Measurements from ENCODE around the gene WDR4. TPM values are rescaled to one million over a fixed set of nuclear protein-coding genes. Genes with fewer than 3 reads are reported as not detected.

Gene WDR4
- polyA plus RNA-seq, 1 experiment = 13.7 TPM

DNA sequence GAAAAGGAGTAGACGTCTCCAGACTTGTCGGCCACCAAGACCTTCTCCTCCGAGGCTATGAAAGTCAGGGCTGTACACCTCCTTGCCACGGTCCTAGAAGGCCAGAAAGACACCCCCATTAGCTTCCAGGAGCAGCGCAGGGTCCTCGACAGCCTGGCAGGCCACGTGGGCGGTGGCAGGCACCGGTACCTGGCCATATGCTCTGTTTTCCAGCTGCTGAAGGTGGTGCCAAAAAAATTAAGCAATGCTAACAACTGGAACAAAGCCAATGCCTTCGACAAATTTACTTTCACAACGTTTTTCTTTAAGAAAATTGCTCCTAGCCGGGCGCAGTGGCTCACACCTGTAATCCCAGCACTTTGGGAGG lies 15.9 kb downstream of the WDR4 start:
- Histone ChIP-seq H3K36me3 (ENCODE audit: control insufficient read depth, insufficient read depth, low read length) (peaks cover 30% of the 10 kb centered on the region), H3K4me3 (ENCODE audit: low read depth, low read length) (no peak overlapping the region), H3K27me3 (ENCODE audit: control insufficient read depth, insufficient read depth, low read length) (no peaks in the 10 kb centered on the region)
- CTCF ChIA-PET = interaction anchor here (0.6 kb wide), 1 partner anchor 8 kb away, joined by 3 read pairs; no protein-coding TSS in a partner anchor
- POLR2A ChIA-PET = no interaction called here
- DNase-seq (ENCODE audit: low read depth) = no peak
- TF ChIP-seq CTCF (IDR thresholded peaks at IDR 0.05; ENCODE audit: insufficient read depth, low read depth, low read length) = no peak

DNA sequence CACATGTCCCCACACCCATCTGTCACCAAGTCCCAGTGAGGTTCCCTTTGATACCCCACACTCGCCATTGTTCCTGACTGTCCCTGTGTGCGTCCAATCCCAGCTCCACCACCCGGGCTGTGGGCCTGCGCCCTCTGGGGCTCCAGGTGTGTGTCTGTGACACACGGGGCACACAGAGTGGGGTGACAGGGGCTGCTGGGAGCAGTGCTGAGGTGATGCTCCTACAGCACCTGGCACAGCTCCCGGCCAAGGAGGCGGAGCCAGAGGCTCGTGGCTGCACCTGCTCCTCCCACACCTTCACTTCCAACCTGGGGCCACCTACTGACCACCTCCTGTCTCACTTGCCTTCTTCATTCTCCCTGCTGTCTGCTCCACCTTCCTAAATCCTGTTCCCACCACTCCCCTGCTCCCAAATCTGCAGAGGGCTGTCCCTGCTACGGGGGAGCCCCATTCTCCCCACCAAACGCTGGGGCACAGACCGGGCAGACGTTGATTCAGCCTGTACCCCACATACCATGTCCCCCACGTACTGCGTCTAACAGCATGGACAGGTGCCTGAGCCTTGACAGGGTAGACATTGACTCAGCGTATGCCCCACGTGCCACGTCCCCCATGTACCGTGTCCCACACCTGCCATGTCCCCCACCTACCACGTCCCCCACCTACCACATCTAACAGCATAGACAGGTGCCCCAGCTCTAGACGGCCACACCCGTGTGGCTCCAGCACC lies 16.4 kb downstream of the WDR4 start:
- no peak for TF ChIP-seq CTCF (IDR thresholded peaks at IDR 0.05; ENCODE audit: insufficient read depth, low read depth, low read length)
- ChIA-PET POLR2A (no interaction called here), CTCF (interaction anchor here (0.6 to 0.9 kb wide), 2 partner anchors 8 to 9 kb away, joined by 3 to 4 read pairs; no protein-coding TSS in a partner anchor)
- no peaks in the 10 kb centered on the region for H3K27me3 ChIP-seq (ENCODE audit: control insufficient read depth, insufficient read depth, low read length)
- DNase-seq (ENCODE audit: low read depth) = no peak
- H3K36me3 ChIP-seq (ENCODE audit: control insufficient read depth, insufficient read depth, low read length) = peaks cover 30% of the 10 kb centered on the region
- H3K4me3 ChIP-seq (ENCODE audit: low read depth, low read length) = no peak overlapping the region

GRCh38 chr21:42861848-42862400 lies 17.4 kb downstream of the WDR4 start:
- ChIA-PET CTCF (interaction anchor here (0.9 kb wide), 1 partner anchor 8 kb away, joined by 4 read pairs; no protein-coding TSS in a partner anchor), POLR2A (no interaction called here)
- Histone ChIP-seq H3K27me3 (ENCODE audit: control insufficient read depth, insufficient read depth, low read length) (no peaks in the 10 kb centered on the region), H3K36me3 (ENCODE audit: control insufficient read depth, insufficient read depth, low read length) (peaks cover 28% of the 10 kb centered on the region), H3K4me3 (ENCODE audit: low read depth, low read length) (no peak overlapping the region)
- no peak for TF ChIP-seq CTCF (IDR thresholded peaks at IDR 0.05; ENCODE audit: insufficient read depth, low read depth, low read length)
- DNase-seq (ENCODE audit: low read depth) = no peak

GRCh38 chr21:42861311-42861847 lies 18.0 kb downstream of the WDR4 start:
- ChIA-PET POLR2A (no interaction called here), CTCF (no interaction called here)
- TF ChIP-seq CTCF (IDR thresholded peaks at IDR 0.05; ENCODE audit: insufficient read depth, low read depth, low read length) = no peak
- Histone ChIP-seq H3K4me3 (ENCODE audit: low read depth, low read length) (no peak overlapping the region), H3K27me3 (ENCODE audit: control insufficient read depth, insufficient read depth, low read length) (no peaks in the 10 kb centered on the region), H3K36me3 (ENCODE audit: control insufficient read depth, insufficient read depth, low read length) (peaks cover 28% of the 10 kb centered on the region)
- DNase-seq (ENCODE audit: low read depth) = no peak

GRCh38 chr21:42860345-42860744 lies 19.0 kb downstream of the WDR4 start:
- H3K36me3 ChIP-seq (ENCODE audit: control insufficient read depth, insufficient read depth, low read length) = peaks cover 35% of the 10 kb centered on the region

More at GRCh38 chr21:42860345-42860744, 19.0 kb downstream of the WDR4 start:
- TF ChIP-seq CTCF (IDR thresholded peaks at IDR 0.05; ENCODE audit: insufficient read depth, low read depth, low read length) = no peak
- Histone ChIP-seq H3K27me3 (ENCODE audit: control insufficient read depth, insufficient read depth, low read length) (no peaks in the 10 kb centered on the region), H3K4me3 (ENCODE audit: low read depth, low read length) (no peak overlapping the region)
- CTCF ChIA-PET = no interaction called here
- POLR2A ChIA-PET = no interaction called here
- no peak for DNase-seq (ENCODE audit: low read depth)

All from BJ (cell line).